ENCODE results near the gene TERT.
"Not testable (repeated sequence)": the region's sequence is repeated elsewhere in the genome, so short reads cannot be mapped to it uniquely, and the experiment has no call there.

Gene TERT

GRCh38 chr5:1270933-1271914 lies 23.6 kb downstream of the TERT start:
- H3K4me3 ChIP-seq (ENCODE audit: low read depth in 1 of 2, low read length in 2 of 2) = no peak overlapping the region
- no peak overlapping the region for H3K27ac ChIP-seq (ENCODE audit: low read depth, low read length)
- H3K36me3 ChIP-seq (ENCODE audit: insufficient read depth, low read length) = no peaks in the 10 kb centered on the region
- H3K9ac ChIP-seq (ENCODE audit: low read length) = no peak overlapping the region
- H3K27me3 ChIP-seq (ENCODE audit: control insufficient read depth in 1 of 2, insufficient read depth in 2 of 2, low read length in 2 of 2) = no peaks in the 10 kb centered on the region
- no peaks in the 10 kb centered on the region for H3K4me1 ChIP-seq (ENCODE audit: insufficient read depth, low read length)
- no peaks in the 10 kb centered on the region for H3K9me3 ChIP-seq (ENCODE audit: low read length)

GRCh38 chr5:1270426-1270825 lies 24.4 kb downstream of the TERT start:
- no peaks in the 10 kb centered on the region for H3K4me1 ChIP-seq (ENCODE audit: insufficient read depth, low read length)

GRCh38 chr5:1268666-1269065 lies 26.2 kb downstream of the TERT start:
- Histone ChIP-seq H3K27ac (ENCODE audit: low read depth, low read length) (no peak overlapping the region), H3K9me3 (ENCODE audit: low read length) (no peaks in the 10 kb centered on the region), H3K4me3 (ENCODE audit: low read depth in 1 of 2, low read length in 2 of 2) (no peak overlapping the region), H3K36me3 (ENCODE audit: insufficient read depth, low read length) (no peaks in the 10 kb centered on the region), H3K9ac (ENCODE audit: low read length) (no peak overlapping the region), H3K27me3 (ENCODE audit: control insufficient read depth in 1 of 2, insufficient read depth in 2 of 2, low read length in 2 of 2) (no peaks in the 10 kb centered on the region), H3K4me1 (ENCODE audit: insufficient read depth, low read length) (no peaks in the 10 kb centered on the region)

More at GRCh38 chr5:1270426-1270825, 24.4 kb downstream of the TERT start:
- no peak overlapping the region for H3K27ac ChIP-seq (ENCODE audit: low read depth, low read length)
- no peaks in the 10 kb centered on the region for H3K36me3 ChIP-seq (ENCODE audit: insufficient read depth, low read length)
- no peak overlapping the region for H3K9ac ChIP-seq (ENCODE audit: low read length)
- H3K9me3 ChIP-seq (ENCODE audit: low read length) = no peaks in the 10 kb centered on the region
- no peaks in the 10 kb centered on the region for H3K27me3 ChIP-seq (ENCODE audit: control insufficient read depth in 1 of 2, insufficient read depth in 2 of 2, low read length in 2 of 2)
- H3K4me3 ChIP-seq (ENCODE audit: low read depth in 1 of 2, low read length in 2 of 2) = no peak overlapping the region

- Histone ChIP-seq H3K9me3 (ENCODE audit: low read length) (no peaks in the 10 kb centered on the region), H3K36me3 (ENCODE audit: insufficient read depth, low read length) (no peaks in the 10 kb centered on the region), H3K4me3 (ENCODE audit: low read depth in 1 of 2, low read length in 2 of 2) (no peak overlapping the region), H3K27ac (ENCODE audit: low read depth, low read length) (no peak overlapping the region), H3K9ac (ENCODE audit: low read length) (no peak overlapping the region), H3K4me1 (ENCODE audit: insufficient read depth, low read length) (no peaks in the 10 kb centered on the region), H3K27me3 (ENCODE audit: control insufficient read depth in 1 of 2, insufficient read depth in 2 of 2, low read length in 2 of 2) (no peaks in the 10 kb centered on the region)
Observed at GRCh38 chr5:1268056-1268455, 26.8 kb downstream of the TERT start.

DNA sequence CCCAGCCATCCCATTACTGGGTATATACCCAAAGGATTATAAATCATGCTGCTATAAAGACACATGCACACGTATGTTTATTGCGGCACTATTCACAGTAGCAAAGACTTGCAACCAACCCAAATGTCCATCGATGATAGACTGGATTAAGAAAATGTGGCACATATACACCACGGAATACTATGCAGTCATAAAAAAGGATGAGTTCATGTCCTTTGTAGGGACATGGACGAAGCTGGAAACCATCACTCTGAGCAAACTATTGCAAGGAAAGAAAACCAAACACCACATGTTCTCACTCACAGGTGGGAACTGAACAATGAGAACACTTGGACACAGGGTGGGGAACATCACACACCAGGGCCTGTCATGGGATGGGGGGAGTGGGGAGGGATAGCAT lies 27.4 kb downstream of the TERT start:
- not testable (repeated sequence) for H3K9ac ChIP-seq (ENCODE audit: low read length); H3K36me3 ChIP-seq (ENCODE audit: insufficient read depth, low read length); H3K27ac ChIP-seq (ENCODE audit: low read depth, low read length); H3K4me3 ChIP-seq (ENCODE audit: low read depth in 1 of 2, low read length in 2 of 2); H3K9me3 ChIP-seq (ENCODE audit: low read length); H3K4me1 ChIP-seq (ENCODE audit: insufficient read depth, low read length); H3K27me3 ChIP-seq (ENCODE audit: control insufficient read depth in 1 of 2, insufficient read depth in 2 of 2, low read length in 2 of 2)

DNA sequence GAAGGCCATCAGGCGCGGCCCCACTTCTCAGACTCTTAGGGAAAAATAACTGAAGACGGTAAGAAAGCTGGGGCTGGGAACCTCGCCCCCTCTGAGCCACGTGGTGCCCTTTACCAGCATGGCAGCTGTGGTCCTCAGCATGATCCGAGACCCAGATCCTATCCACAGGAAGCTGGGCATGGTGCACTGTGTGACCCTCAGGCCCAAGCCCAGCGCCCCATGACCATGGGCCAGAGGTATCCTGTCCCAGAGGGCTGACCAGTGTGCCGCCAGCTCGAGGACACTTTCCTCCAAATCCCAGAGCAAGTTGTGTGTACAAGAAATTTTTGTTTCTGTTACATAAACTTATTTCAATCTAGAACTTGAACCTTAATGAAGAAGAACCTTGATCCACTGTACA lies 28.1 kb downstream of the TERT start:
- Histone ChIP-seq H3K4me1 (ENCODE audit: insufficient read depth, low read length) (no peaks in the 10 kb centered on the region), H3K27me3 (ENCODE audit: control insufficient read depth in 1 of 2, insufficient read depth in 2 of 2, low read length in 2 of 2) (no peaks in the 10 kb centered on the region), H3K27ac (ENCODE audit: low read depth, low read length) (no peak overlapping the region), H3K9ac (ENCODE audit: low read length) (no peak overlapping the region), H3K36me3 (ENCODE audit: insufficient read depth, low read length) (no peaks in the 10 kb centered on the region), H3K4me3 (ENCODE audit: low read depth in 1 of 2, low read length in 2 of 2) (no peak overlapping the region), H3K9me3 (ENCODE audit: low read length) (no peaks in the 10 kb centered on the region)

DNA sequence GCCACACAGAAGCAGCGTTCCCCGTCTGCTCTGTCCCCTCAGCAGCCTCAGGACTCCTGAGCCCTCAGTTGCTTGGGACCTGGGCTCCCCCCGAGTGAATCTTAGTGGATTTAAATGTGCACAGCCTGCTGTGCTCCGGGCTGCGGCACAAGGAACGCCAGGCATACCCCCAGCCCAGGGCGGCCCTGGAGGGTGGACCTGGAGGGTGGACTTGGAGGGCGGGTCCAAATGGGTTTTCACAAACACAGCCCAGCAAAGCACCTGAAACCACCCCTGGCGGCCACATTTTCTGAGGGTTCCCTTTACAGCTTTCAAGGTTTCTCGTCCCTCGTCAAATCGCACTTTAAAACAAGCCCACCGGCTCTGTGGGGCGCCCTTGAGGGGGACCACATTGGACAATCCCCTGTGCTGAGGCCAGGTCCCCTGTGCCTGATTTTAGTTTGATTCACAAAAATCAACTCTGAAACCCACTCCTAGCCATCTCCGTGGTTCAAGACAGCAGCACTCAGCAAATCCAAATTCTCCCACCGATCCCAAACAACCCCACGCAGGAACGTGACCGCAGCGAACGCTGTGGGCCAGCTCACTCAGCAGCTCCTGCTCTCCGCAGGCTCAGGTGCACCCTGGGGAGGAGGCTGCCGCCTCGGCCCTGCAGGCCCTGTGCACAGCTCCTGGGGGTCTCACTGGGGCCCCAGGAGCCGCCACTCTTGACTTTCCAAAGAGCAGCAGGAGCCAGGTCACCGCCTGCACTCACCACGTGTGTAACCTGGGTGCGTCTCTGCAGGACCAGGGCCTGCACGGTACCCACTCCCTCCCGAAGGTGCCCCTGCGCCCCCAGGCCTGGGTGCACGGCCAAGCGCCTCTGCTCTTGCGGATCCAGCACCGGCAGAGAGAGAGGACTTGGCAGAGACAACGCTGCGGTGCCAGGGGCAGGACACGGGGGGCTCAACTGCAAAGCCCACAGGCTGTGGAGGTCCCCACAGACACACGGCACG lies 29.1 kb downstream of the TERT start:
- no peak overlapping the region for H3K27ac ChIP-seq (ENCODE audit: low read depth, low read length)
- H3K4me3 ChIP-seq (ENCODE audit: low read depth in 1 of 2, low read length in 2 of 2) = no peak overlapping the region

GRCh38 chr5:1265026-1265425 lies 29.8 kb downstream of the TERT start:
- H3K9ac ChIP-seq (ENCODE audit: low read length) = no peak overlapping the region
- H3K4me1 ChIP-seq (ENCODE audit: insufficient read depth, low read length) = no peaks in the 10 kb centered on the region
- no peaks in the 10 kb centered on the region for H3K27me3 ChIP-seq (ENCODE audit: control insufficient read depth in 1 of 2, insufficient read depth in 2 of 2, low read length in 2 of 2)
- H3K36me3 ChIP-seq (ENCODE audit: insufficient read depth, low read length) = no peaks in the 10 kb centered on the region
- H3K4me3 ChIP-seq (ENCODE audit: low read depth in 1 of 2, low read length in 2 of 2) = no peak overlapping the region
- no peak overlapping the region for H3K27ac ChIP-seq (ENCODE audit: low read depth, low read length)
- H3K9me3 ChIP-seq (ENCODE audit: low read length) = no peaks in the 10 kb centered on the region

More for the DNA sequence above, 29.1 kb downstream of the TERT start:
- Histone ChIP-seq H3K36me3 (ENCODE audit: insufficient read depth, low read length) (no peaks in the 10 kb centered on the region), H3K27me3 (ENCODE audit: control insufficient read depth in 1 of 2, insufficient read depth in 2 of 2, low read length in 2 of 2) (no peaks in the 10 kb centered on the region), H3K9ac (ENCODE audit: low read length) (no peak overlapping the region), H3K9me3 (ENCODE audit: low read length) (no peaks in the 10 kb centered on the region), H3K4me1 (ENCODE audit: insufficient read depth, low read length) (no peaks in the 10 kb centered on the region)

- H3K9me3 ChIP-seq (ENCODE audit: low read length) = no peaks in the 10 kb centered on the region
Observed at GRCh38 chr5:1264211-1264610, 30.7 kb downstream of the TERT start.

DNA sequence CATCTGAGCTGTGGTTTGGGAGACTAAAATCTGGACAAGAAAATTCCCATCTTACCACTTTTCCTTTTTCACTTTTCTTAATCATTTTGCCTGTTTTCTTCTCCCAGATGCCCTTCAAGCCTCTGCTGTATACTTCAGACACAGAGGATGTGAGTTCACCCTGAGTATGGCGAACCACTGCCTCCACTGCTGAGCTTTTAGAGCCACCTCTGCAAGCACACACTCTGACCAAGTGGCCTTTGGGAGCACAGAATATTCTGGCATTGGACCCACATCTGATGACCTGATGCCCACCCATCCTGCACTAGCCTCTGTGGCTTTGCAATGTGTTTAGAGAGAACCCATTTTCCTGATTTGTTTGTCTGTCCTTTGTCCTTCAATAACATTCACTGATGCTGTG lies 32.5 kb downstream of the TERT start:
- Histone ChIP-seq H3K36me3 (ENCODE audit: insufficient read depth, low read length) (no peaks in the 10 kb centered on the region), H3K27ac (ENCODE audit: low read depth, low read length) (no peak overlapping the region), H3K9me3 (ENCODE audit: low read length) (no peaks in the 10 kb centered on the region), H3K9ac (ENCODE audit: low read length) (no peak overlapping the region), H3K27me3 (ENCODE audit: control insufficient read depth in 1 of 2, insufficient read depth in 2 of 2, low read length in 2 of 2) (no peaks in the 10 kb centered on the region), H3K4me1 (ENCODE audit: insufficient read depth, low read length) (no peaks in the 10 kb centered on the region), H3K4me3 (ENCODE audit: low read depth in 1 of 2, low read length in 2 of 2) (no peak overlapping the region)

More at GRCh38 chr5:1264211-1264610, 30.7 kb downstream of the TERT start:
- Histone ChIP-seq H3K9ac (ENCODE audit: low read length) (no peak overlapping the region), H3K4me3 (ENCODE audit: low read depth in 1 of 2, low read length in 2 of 2) (no peak overlapping the region), H3K4me1 (ENCODE audit: insufficient read depth, low read length) (no peaks in the 10 kb centered on the region), H3K27ac (ENCODE audit: low read depth, low read length) (no peak overlapping the region), H3K27me3 (ENCODE audit: control insufficient read depth in 1 of 2, insufficient read depth in 2 of 2, low read length in 2 of 2) (no peaks in the 10 kb centered on the region), H3K36me3 (ENCODE audit: insufficient read depth, low read length) (no peaks in the 10 kb centered on the region)

- Histone ChIP-seq H3K4me1 (ENCODE audit: insufficient read depth, low read length) (no peaks in the 10 kb centered on the region), H3K9me3 (ENCODE audit: low read length) (no peaks in the 10 kb centered on the region), H3K27ac (ENCODE audit: low read depth, low read length) (no peak overlapping the region), H3K9ac (ENCODE audit: low read length) (no peak overlapping the region), H3K36me3 (ENCODE audit: insufficient read depth, low read length) (no peaks in the 10 kb centered on the region), H3K27me3 (ENCODE audit: control insufficient read depth in 1 of 2, insufficient read depth in 2 of 2, low read length in 2 of 2) (no peaks in the 10 kb centered on the region), H3K4me3 (ENCODE audit: low read depth in 1 of 2, low read length in 2 of 2) (no peak overlapping the region)
Observed at GRCh38 chr5:1261643-1262042, 33.2 kb downstream of the TERT start.

Measured in muscle layer of colon (tissue), 2 donors.